GM21381 (cell line): ENCODE results near the gene DACT2.
"Not testable (repeated sequence)": the region's sequence is repeated elsewhere in the genome, so short reads cannot be mapped to it uniquely, and the experiment has no call there.

Experiments used
- ATAC-seq: cut with Tn5 transposase; IDR thresholded peaks from one replicate; pipeline ENCODE4 v1.9.1; 2021; ENCODE audit warnings: mild to moderate bottlenecking, moderate library complexity; ENCODE audit not compliant: unreplicated experiment

DACT2 gene

DNA sequence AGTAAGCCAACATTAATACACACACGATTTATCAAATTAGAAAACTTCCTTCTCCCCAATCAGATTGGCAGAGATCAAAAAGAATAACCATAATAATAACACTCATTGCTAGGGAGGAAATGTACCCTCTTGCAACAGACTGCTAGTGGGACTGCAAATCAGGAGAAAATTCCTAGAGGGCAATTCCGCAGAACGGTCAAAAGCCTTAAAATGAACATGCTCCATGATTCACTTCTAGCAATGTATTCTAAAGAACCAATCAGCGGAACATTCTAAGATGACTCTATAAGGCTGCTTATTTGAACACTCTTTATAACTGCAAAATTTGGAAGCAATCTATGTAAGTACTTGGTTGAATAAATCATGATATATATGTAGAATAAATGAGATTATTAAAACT is 8.5 kb upstream of the DACT2 start:
- ATAC-seq = no peak

DNA sequence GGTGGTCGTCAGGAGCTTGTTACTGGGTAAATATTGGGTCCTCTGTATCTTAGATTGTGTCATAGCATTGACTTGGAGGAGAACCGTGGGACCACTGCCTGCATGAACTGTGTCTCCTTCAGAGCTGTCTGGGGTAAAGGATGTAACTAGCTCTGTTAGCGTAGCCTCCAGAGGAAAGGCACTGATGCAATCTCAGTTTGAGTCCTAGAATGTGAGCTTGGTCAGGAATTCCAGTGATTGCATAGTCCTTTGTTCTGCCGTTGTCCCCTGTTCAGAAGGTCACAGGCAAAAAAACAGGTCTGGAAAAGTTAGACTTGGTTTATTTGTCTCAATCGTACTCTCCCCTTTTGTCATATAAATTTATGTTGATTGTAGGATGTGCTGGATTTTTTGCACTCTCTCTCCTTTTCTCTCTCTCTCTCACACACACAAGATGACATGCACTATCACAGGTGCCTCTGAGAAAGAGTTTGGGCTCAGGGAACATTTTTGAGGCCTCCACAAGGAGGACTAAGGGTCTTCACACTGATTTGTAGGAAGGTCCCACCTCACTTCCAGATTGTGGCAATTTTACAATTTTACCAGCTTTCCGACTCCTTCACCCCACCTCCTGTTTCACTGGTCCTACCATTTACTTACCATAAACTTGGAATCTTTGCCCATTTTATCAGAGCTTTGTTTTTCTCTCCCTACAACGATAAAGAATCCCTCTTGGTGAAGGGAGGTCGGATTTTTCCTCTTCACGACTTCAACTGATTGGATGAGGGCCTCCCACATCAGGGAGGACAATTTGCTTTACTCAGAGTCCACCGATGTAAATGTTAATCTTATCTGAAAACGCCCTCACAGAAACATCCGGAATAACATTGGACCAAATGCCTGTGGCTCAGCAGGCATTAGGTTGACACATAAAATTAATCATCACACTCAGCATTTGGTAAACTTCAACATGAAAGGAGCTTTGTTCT is 7.0 kb upstream of the DACT2 start:
- ATAC-seq = no peak

DNA sequence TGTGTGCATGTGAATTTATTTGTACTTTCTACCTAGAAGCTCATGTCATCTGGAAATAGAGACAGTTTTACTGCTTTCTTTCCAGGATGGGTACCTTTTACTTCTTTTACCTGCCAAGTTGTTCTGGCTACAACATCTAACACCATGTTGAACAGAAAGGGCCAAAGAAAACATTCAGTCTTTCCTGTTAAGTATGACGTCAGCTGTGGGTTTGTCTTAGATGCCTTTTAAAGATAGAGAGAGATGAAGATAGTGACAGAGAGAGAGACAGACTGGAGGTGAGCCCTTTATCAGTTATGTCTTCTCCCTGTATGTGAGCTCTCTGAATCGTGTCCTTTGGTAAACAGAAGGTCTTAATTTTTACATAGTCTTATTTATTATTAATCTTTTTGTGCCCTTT is 3.4 kb upstream of the DACT2 start:
- no peak for ATAC-seq

DNA sequence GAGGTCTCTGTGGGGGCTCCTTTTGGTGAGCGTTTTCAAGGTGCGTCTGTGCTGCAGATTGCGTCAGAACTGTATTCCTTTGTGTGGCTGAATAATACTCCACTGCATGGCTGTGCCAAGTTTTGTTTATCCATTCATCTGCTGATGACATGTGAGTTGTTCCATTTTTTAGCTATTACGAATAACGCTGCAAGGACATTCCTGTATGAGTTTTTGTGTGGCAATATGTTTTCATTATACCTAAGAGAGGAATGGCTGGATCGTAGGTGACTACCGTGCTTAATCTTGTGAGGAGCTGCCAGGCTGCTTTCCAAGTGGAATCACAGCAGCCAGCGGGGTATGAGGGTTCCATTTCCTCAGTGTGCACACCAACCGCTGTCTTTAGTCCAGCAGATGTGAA is 1.1 kb upstream of the DACT2 start:
- no peak for ATAC-seq

DNA sequence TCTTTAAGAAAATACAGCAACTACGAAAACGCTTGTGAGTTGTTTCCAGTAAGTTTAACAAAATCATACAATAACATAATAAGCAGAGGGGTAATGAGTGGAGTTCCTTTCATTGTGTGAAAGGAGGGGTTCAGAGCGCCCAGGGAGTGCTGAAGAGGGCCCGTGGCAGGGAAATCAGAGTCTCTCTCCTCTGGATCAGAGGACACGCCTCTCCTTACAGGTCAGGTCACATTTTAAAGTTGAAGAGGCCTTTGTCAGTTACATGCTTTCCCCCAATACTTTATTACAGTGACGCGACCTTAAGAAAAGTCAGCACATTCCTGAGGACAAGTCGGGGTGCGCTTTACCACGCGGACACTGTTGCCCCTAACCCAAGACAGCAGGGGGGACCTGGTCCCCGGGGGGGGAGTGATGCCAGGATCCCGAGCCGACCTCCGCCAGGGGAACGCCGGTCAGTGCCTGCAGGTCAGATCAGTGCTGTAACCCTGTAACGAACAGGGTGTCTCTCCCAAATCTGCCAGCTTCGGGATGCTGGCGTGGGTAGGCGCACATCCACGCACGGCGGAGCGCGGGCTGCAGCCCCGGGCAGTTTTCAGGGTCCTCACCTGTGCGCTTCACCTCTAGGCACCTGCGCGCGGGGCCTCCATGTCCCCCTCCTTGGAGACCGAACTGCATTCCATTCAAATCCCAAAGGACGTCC is 848 bp downstream of the DACT2 start:
- no peak for ATAC-seq

- no peak for ATAC-seq
Observed at GRCh38 chr6:168318090-168318489, 1.5 kb downstream of the DACT2 start.

- no peak for ATAC-seq
Observed at GRCh38 chr6:168315596-168315995, 4.0 kb downstream of the DACT2 start.

DNA sequence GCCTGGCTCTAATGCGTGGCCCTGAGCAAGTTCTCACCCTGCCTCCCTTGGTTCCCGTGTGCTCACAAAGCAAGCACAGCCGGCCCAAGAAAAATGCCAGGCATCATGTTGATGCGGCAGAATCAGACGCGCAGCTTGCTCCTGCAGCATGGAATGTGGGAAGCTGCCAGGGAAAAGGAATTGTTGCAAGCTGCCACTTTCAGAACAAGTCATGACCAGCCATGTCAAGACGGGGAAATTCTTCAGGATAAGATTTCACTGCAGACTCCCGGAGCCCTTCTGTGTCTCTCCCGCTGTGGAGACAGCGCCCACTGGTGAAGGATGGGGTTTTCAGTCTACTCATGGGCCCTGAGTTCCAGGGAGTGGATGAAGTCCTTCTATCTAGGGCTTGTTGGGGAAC is 4.6 kb downstream of the DACT2 start:
- no peak for ATAC-seq

DNA sequence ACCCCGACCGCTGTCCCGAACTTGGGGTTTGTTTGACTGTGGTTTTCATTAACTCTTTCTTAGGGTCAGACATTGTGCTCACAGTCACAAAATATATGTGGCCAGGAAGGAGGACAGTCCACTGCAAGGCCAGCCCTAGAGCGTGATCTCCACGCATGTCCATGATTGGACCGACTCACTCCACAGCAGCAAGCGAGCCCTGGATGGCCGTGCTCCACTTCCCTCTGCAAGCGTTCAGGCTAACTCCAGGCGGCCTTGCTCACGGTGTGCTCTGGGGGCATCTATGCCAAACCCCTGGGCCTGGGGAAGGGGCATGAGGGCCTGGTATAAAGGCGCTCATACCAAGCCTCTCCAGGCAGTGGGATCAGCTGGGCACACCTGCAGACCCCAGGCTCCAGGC is 5.6 kb downstream of the DACT2 start:
- no peak for ATAC-seq

DNA sequence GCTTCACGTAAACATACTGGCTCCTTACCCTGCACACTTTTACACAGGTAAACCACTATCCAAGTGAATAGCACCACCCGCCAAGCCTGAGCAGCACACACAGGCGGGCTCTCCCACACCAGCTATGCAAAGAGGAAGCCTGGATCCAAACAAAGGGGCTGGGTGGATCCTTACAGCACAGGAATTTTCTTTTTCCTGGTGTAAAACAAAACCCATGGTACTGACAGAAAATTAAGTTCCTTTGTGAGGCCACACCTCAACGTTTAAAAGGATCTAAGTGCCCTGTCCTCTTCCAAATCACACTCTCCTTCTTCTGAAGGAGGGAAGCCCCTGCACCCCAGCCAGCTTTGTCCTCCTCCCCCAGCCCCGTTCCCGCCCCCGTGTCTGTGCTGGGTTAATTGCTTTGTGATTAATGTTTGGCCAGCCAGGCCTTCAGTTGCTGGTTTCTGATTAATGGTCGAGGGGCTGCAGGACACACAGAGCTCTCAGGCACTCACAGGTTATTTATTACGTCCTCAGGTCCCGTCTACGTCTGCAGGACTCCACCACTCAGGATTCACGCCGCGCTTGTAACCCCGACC is 6.1 kb downstream of the DACT2 start:
- no peak for ATAC-seq

DNA sequence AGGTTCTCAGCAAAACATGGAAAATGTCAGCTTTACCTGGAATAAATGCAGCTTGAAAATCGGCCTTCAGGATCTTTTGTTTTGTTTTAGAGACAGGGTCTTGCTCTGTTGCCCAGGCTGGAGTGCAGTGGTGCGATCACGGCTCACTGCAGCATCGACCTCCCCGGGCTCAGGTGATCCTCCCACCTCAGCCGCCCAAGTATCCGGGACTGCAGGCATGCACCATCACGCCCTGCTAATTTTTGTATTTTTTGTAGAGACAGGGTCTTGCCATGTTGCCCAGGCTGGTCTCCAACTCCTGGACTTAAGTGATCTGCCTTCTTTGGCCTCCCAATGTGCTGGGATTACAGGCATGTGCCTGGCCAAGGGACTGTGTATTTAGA is 7.5 kb downstream of the DACT2 start:
- ATAC-seq = not testable (repeated sequence)

DNA sequence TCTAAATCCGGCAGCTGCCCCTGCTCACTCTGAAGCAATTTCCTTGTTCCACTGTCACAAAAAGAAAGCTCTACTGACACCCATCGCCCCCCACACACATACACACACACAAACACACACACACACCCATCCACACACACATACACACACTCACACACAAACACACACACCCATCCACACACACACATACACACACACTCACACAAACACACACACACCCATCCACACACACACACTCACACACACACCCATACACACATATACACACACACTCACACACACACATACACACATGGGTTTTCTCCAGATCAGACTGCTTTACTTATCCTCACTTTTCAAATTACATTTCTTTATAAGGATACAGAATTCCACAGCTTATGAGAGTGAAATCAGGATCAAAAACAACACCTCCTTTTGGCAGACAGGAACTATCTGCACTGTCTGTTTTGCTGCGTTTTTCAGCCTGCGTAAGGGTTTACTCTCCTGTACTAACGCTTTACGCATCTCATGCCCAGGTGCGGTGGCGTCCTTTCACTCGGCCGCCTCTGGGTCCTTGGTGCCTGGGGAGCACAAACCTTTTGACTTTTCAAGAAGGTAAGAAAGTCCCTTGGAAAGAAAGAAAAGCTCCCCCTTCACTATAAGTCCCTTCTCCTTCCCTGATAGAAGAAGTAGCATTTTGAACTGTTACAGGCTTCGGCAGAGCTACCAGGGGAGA is 8.0 kb downstream of the DACT2 start:
- ATAC-seq = no peak

DNA sequence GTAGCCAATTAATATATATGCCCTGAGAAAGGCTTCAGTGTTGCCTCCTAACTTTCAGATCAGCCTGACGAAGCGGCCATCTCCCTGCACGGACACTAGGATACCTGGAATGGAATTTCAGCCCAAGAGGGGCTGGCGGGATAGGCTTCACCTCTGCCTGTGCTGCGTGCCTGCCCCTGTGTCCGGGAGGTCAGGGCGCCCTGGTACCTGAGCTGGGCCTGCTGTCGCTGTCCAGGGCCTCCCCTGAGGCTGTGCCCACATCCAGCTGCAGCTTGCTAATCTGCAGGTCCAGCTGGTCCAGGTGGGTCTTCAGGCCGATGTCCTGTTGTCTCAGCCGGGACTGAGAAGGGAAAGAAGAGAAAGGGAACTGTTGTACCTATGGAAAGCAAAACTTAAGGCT is 8.6 kb downstream of the DACT2 start:
- no peak for ATAC-seq

- ATAC-seq = no peak
Observed at GRCh38 chr6:168310403-168310802, 9.2 kb downstream of the DACT2 start.

GRCh38 chr6:168309997-168310396 is 9.6 kb downstream of the DACT2 start:
- no peak for ATAC-seq

DNA sequence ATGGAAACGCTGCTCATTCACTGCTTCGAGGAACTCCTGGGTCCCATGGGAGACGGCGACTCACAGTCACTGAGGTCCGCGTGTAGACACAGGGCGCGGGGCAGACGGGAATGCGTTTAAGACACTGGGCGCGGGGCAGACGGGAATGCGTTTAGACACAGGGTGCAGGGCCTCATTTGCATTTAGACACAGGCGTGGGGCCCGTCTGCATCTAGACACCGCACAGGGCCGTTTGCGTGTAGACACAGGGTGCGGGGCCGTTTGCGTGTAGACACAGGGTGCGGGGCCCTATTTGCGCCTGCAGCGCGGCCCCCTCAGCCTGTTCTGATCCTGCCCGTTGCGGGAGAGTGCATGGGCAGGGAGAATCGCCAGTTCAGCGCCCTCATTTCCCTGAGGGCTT is 10.4 kb downstream of the DACT2 start:
- no peak for ATAC-seq

GRCh38 chr6:168308390-168309144 is 11.0 kb downstream of the DACT2 start:
- ATAC-seq = no peak

DNA sequence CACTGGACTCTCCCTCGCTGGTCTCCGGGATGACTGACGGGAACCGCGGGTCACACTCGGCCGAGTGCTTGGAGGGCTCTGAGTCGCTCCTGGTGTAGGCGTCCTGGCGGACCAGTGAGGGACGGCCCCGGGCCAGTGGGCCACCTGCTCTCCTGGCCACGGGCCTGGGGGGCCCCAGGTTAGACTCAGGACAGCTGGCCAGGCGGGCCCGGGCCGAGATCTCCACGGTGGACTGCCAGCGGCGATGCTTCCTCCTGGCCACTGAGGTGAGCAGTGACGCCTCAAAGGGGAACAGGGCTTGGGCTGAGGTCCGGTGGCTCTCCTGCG is 11.9 kb downstream of the DACT2 start:
- ATAC-seq = no peak

DNA sequence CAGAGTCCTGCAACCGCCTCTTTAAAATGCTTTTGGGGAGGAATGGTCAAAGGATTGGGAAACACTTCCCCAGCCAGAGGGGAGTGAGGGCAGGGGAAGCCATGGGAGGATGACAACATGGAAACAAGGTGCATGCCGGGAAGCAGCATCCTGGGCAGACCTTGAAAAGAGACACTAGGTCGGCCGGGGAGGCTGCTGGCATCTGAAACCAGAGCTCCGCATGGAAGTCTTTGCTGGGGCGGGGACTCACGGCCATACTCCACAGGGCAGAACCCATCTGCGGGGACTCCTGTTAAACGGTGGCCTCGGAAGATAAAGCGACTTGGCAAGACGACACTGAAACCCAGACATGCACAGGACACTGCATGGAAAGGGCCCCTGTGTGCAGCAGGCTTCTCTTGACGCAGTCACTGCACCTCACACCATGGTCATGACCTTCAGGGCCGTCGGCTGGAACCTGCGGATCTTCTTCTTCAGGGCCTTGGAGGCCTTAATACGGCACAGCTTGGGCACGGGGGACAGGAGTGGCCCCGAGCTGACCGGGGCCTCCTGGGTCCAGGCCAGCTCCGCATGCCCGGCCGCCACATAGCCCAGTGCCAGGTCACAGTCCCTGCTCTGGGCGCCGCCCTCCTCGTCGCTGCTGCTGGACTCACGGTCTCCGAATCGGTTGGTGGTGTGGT is 12.4 kb downstream of the DACT2 start:
- no peak for ATAC-seq

GRCh38 chr6:168305863-168306262 is 13.7 kb downstream of the DACT2 start:
- no peak for ATAC-seq
